ENCODE measurements around the gene CBLB.
"Not testable (repeated sequence)": the region's sequence is repeated elsewhere in the genome, so short reads cannot be mapped to it uniquely, and the experiment has no call there.

The CBLB gene

DNA sequence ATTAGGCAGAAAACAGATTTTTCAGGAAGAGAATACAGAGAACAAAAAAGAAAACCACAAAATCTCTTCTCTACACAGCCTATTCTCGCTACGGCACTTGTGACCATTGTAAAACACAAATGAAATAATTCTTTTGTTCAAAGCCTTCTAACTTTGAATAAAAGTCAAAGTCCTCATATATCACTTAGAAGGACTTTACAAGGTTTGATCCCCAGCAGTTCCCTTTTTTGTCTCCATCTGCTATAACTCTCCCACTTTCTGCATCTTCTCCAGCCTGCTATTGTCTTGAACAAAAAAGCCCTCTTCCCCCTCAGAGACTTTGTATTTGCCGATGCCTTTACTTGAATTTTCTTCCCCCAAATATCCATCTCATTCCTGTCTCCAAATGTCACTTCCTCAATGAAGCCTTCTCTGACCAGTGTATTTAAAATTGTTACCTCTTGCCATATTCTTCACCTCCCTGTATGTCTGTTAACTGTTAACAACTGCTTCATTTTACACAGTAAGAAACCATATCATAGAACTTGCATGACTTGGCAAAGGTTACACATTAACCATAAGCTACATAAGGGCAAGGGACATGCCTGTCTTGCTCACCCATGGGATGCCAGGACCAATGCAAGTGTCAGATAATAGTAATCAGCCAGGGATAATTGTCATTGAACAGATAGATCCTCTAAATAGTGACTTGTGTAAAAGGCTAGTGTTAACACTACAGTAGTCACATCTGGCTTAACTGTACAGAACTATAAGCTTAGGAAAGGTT, 122.4 kb downstream of the CBLB start:
- no peak for DNase-seq

- DNase-seq, result no peak
These were observed 123.8 kb downstream of the CBLB start for GRCh38 chr3:105745046-105745445.

GRCh38 chr3:105744202-105744601, 124.6 kb downstream of the CBLB start:
- DNase-seq, result no peak

- no peak for DNase-seq
These were observed 135.5 kb downstream of the CBLB start for GRCh38 chr3:105733356-105733755.

GRCh38 chr3:105731686-105732085, 137.1 kb downstream of the CBLB start:
- DNase-seq, result no peak

- DNase-seq, result peak; percentile 61
These were observed 137.9 kb downstream of the CBLB start for GRCh38 chr3:105730801-105731354.

DNA sequence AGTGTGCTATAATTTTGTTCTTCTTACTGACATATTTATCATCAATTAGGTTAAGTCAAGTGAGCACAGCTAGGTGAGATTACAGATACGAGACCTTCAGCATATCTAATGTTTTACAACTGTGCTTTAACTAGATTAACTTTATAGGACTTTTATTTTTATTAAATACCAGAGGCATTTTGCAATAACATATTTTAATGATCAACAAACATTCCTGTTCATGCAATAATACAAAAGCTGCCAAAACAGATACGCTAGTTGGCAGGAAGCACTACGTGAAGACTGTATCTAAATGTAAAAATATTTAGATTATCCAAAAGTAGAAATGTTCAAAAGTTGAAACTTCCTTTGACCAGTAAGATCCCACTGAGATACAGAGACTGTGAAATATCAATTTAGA, 139.1 kb downstream of the CBLB start:
- DNase-seq, result no peak

GRCh38 chr3:105728771-105729312, 140.0 kb downstream of the CBLB start:
- no peak for DNase-seq

DNA sequence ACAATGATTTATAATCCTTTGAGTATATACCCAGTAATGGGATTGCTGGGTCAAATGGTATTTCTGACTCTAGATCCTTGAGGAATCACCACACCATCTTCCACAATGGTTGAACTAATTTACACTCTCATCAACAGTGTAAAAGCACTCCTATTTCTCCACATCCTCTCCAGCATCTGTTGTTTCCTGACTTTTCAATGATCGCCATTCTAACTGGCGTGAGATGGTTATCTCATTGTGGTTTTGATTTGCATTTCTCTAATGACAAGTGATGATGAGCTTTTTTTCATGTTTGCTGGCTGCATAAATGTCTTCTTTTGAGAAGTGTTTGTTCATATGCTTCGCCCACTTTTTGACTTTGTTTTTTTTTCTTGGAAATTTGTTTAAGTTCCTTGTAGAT, 141.8 kb downstream of the CBLB start:
- not testable (repeated sequence) for DNase-seq

DNA sequence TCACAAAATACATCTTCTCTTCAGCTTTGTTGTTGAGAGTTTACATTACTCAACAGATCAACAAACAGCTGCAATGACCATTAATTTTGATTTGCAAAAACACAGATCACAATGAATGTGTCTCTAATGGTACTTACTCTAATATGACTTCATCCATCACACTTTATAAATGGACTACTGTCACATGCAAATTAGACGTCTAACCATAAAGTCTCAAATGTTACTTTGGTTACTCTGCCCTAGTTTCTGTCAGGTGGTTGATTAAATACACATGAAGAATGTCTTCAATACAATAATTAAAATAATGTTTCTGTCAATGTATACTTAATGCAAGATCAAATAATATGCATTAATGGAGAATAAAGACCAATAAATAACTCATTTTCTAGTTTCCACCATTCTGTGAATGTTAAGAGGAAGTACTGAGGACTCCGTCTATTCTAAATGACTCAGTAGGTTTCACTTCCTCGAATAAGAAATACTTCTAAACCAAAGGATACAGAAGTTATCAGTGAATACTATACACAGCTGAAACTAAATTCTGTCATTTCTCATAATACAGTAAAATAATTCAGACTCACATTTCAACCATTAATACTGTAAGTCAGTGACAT, 145.8 kb downstream of the CBLB start:
- DNase-seq, result peak; percentile 84

DNA sequence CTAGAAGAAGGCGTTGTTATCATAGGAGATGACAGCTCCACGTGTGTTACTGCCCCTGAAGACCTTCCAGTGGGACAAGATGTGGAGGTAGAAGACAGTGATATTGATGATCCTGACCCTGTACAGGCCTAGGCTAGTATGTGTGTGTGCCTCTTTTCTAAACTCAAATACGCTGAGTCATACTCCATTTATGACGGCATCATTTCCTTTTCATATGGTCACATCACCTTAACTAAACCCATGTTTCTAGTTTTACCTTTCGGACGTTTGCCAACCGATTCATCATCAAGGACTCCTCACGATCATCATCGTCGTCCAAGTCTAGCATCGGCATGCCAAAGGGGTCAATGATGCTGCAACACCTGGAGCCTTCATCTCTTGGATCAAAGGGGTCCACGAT, 149.0 kb downstream of the CBLB start:
- no peak for DNase-seq

DNA sequence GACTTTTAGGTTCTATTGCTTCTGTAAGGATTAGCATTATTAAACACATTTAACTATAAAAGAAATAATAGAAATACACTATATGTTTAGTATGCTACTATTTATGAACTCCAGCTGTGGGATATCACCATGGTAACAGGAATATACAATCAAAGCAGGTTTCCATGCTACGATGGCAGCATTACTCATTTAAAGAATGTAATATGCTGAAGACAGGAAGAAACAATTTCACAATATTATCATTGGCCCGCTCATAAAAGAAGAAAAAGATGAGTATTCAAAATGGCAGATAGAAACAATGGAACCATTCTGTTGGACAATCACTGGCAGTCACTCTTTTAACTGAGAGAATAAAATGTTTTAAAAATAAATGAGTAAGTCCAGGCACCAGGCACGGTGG, 153.4 kb downstream of the CBLB start:
- DNase-seq, result peak; percentile 30

DNA sequence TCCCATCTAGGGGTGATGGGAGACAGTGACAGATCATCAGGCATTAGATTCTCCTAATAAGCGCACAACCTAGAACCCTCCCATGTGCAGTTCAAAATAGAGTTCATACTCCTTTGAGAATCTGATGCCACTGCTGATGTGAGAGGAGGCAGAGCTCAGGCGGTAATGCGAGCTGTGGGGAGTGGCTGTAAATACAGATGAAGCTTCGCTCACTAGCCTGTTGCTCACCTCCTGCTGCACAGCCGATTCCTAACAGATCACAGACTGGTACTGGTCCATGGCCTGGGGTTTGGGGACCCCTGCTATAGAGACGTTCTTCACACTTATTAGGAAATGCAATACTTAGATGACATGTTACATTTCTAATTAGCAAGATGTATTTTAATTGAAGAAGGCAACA, 154.4 kb downstream of the CBLB start:
- DNase-seq, result no peak

GRCh38 chr3:105708980-105709379, 159.8 kb downstream of the CBLB start:
- no peak for DNase-seq

- DNase-seq, result no peak
These were observed 161.8 kb downstream of the CBLB start for GRCh38 chr3:105707009-105707408.

- no peak for DNase-seq
These were observed 163.9 kb downstream of the CBLB start for GRCh38 chr3:105704726-105705410.

- no peak for DNase-seq
These were observed 168.2 kb downstream of the CBLB start for GRCh38 chr3:105700575-105700974.

- DNase-seq, result no peak
These were observed 177.2 kb downstream of the CBLB start for GRCh38 chr3:105691633-105692032.

- no peak for DNase-seq
These were observed 177.8 kb downstream of the CBLB start for GRCh38 chr3:105691053-105691452.

DNA sequence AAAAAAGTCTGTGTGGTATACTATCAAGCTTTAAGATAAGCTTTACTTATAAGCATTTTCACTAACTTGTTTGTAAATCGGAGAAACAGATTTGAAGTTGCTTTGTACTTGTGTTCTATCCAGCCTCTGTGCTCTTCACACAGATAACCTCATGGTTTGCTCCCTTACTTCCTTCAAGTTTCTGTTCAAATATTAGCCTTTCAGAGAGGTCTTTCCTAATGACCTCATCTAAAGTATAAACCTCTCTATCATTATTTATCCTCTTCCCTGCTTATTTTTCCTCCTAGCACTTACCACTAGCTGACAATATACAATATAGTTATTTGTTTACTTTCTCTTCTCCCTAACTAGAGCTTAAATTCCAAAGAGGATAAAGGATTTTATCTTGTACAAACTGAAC, 180.0 kb downstream of the CBLB start:
- no peak for DNase-seq

DNA sequence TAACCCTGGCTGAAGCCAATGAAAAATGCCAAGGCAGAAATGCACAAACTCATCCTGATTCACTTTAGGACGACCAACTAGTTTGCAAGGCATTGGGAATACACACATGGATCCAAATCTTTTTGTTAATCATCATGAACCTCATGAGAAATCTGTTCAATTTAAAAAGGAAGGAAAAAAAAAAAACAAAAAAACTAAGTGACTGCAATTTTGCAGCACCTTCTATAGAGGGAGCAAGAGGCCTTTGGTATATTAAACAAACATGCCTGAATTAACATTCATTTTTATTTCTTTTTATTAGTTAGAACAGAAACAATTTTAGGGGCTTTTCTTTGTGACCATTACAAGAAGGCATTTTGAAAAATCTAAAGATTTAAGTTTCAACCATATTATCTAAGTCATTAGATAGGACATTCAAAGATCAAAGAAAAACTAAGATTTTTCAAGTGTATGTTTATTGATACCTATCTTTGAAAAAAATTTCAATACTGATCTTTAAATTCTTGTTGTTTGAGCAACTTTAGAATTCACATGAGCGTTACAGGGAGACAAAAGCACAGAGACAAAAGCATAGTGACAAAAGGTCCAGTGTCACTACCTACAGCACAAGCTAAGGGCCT, 182.4 kb downstream of the CBLB start:
- peak; percentile 32 for DNase-seq

GRCh38 chr3:105679951-105680350, 188.9 kb downstream of the CBLB start:
- no peak for DNase-seq

DNA sequence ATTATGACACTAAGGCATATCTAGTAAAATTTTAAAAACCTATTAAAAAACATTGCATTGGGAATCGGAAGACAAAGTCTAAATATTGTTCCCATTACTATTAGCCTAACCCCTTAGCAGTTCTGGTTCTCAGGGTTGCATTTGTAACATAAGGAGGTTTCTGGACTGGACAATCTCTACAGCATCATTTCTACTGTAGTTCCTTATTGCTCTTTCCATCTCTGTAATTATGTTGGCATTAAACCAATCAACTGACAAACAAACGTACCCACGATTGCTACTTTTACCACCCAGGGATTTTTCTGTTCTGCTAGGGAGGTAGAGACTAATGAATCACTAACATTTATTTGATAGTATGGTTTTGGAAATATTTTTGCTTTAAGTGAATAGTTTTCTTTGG, 190.8 kb downstream of the CBLB start:
- DNase-seq, result no peak
